Mucosa of descending colon (tissue), 3 donors: ENCODE results near the gene NPAS1. TPM values are rescaled to one million over a fixed set of nuclear protein-coding genes. Genes with fewer than 3 reads are reported as not detected.

Source experiments
- ATAC-seq: fragments of 200-7000 bp; cut with Tn5 transposase; one replicate; pipeline ENCODE4 v1.9.1; 2020; ENCODE audit warnings: mild to moderate bottlenecking, moderate library complexity
- DNase-seq, 3 donors: peaks; one replicate each; pipeline ENCODE4 v3.0.0-alpha.2; 2020
- H3K36me3 ChIP-seq: fragments of 200-600 bp; one replicate; pipeline ENCODE4 v1.8.0; 2021; ENCODE audit warnings: low read depth, mild to moderate bottlenecking
- H3K4me1 ChIP-seq: fragments of 200-600 bp; one replicate; pipeline ENCODE4 v1.8.0; 2021; ENCODE audit warnings: low read depth, mild to moderate bottlenecking
- H3K4me3 ChIP-seq: fragments of 200-600 bp; one replicate; pipeline ENCODE4 v1.8.0; 2021; ENCODE audit warnings: mild to moderate bottlenecking
- H3K9me3 ChIP-seq: fragments of 200-600 bp; one replicate; pipeline ENCODE4 v1.8.0; 2021; ENCODE audit warnings: mild to moderate bottlenecking
- intact Hi-C, 2 donors: fragments of 100-400 bp; cut with DNase I in 1 of 2; cut with micrococcal nuclease in 1 of 2; formaldehyde crosslinking; loops; one replicate each; pipeline versions ENCODE4 v1.11.0 to v1.11.1; 2022; cut with DNase I, micrococcal nuclease
- total RNA-seq, 3 donors: library from RNA; stranded (reverse); fragmentation: NEBNext Ultra II Directional in 2 of 3; extraction: Animal tissue kit (Norgen Biotek cat#: 25700) in 2 of 3; gene quantifications; one replicate each; pipeline versions ENCODE4 v1.2.1 to v1.2.4, GENCODE V29; 2021 to 2023
- TF ChIP-seq, protein P1 (sequence below): fragments of 200-600 bp; IDR thresholded peaks from one replicate; pipeline ENCODE4 v1.8.0; 2022; ENCODE audit warnings: antibody characterized with exemption, mild to moderate bottlenecking
- donor health status: DM: no; HTN: no; CAD: no; lungs with moderate emphysema.
- donor health status: DM: no; HTN: no; CAD: no.
- donor health status: DM: no; HTN: yes; CAD: no.

Gene NPAS1
- total RNA-seq, 3 donors from 2014 or later = 0.31 to 1.1 TPM; not detected in 1

DNA sequence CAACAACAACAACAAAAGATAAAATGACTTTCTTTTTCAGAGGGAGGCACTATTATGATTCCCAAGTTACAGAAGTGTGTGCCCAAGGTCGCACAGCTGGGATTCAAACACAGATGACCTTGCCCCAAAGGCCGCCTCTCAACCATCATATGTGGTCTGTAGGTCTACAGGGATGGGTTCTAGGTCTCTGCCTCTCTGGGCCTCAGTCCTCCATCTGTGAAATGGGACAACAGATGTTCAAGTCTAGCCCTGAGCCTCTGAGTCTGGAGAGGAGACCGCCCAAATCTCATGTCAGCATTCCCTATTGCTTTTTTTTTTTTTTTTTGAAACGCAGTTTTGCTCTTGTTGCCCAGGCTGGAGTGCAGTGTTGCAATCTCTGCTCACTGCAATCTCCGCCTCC, 4.9 kb downstream of the NPAS1 start:
- no peaks in the 10 kb centered on the region for H3K9me3 ChIP-seq
- DNase-seq (no peak), ATAC-seq (no peak)
- intact Hi-C loops = no loop called here
- TF ChIP-seq, protein P1, sequence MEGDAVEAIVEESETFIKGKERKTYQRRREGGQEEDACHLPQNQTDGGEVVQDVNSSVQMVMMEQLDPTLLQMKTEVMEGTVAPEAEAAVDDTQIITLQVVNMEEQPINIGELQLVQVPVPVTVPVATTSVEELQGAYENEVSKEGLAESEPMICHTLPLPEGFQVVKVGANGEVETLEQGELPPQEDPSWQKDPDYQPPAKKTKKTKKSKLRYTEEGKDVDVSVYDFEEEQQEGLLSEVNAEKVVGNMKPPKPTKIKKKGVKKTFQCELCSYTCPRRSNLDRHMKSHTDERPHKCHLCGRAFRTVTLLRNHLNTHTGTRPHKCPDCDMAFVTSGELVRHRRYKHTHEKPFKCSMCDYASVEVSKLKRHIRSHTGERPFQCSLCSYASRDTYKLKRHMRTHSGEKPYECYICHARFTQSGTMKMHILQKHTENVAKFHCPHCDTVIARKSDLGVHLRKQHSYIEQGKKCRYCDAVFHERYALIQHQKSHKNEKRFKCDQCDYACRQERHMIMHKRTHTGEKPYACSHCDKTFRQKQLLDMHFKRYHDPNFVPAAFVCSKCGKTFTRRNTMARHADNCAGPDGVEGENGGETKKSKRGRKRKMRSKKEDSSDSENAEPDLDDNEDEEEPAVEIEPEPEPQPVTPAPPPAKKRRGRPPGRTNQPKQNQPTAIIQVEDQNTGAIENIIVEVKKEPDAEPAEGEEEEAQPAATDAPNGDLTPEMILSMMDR = no peak
- no peaks in the 10 kb centered on the region for H3K36me3 ChIP-seq
- H3K4me3 ChIP-seq = no peak overlapping the region
- peaks cover 21% of the 10 kb centered on the region for H3K4me1 ChIP-seq

DNA sequence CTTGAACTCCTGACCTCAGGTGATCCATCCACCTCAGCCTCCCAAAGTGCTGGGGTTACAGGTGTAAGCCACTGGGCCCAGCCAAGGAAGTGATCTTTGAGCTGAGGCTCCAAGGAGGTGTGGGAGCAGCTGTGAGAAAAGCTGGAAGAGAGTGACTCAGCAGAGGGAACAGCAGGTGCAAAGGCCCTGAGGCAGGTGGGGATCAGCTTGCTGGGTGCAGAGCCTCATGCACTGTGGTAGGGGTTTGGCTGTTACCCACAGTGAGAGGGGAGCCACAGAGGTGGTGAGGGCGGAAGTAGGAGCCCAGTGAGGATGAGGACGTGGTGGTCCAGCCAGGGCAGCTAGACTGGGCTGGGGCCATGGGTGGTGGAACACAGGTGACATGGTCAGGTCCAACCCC, 6.5 kb downstream of the NPAS1 start:
- no peaks in the 10 kb centered on the region for H3K9me3 ChIP-seq
- TF ChIP-seq, protein P1 = no peak
- intact Hi-C loops = no loop called here
- no peak for ATAC-seq
- no peak for DNase-seq
- H3K36me3 ChIP-seq = no peaks in the 10 kb centered on the region
- peaks cover 7% of the 10 kb centered on the region for H3K4me1 ChIP-seq
- H3K4me3 ChIP-seq = no peak overlapping the region

DNA sequence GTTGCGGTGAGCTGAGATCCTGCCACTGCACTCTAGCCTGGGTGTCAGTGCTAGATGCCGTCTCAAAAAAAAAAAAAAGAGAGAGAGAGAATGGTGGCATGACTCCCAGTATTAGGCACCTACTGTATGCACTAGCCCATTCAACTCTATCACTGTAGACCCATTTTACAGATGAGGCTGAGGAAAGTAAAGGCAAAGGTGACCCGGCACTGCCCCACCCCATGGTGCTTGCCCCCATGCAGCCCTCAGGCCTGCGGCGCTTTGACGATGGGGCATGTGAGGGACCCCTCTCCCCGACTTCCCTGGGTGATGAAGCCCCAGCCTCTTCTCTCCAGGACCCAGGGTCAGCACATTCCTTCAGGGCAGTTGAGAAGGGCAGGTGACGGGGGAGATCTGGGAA, 7.3 kb downstream of the NPAS1 start:
- DNase-seq (no peak), ATAC-seq (no peak)
- Histone ChIP-seq H3K4me1 (no peaks in the 10 kb centered on the region), H3K4me3 (no peak overlapping the region), H3K36me3 (no peaks in the 10 kb centered on the region), H3K9me3 (no peaks in the 10 kb centered on the region)
- TF ChIP-seq, protein P1 = no peak
- intact Hi-C loops = no loop called here

DNA sequence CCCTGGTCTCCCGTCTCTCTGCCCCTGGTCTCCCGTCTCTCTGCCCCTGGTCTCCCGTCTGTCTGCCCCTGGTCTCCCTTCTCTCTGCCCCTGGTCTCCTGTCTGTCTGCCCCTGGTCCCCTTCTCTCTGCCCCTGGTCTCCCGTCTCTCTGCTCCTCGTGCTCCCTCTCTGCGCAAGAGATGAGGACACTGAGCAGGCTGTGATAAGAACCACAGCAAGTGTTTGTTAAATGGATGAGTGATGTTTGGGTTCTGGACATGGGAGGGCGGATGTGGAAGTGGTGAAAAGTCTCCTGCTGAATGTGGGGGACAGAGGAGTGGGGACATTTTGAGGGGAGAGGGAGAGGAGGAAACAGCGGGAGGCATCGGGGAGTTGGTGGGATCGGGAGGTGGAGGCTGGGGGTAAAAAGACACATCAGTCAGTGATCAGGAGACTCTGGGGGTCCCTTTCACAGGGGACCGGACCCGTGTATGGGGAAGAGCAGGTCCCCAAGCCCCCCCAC, 8.0 kb downstream of the NPAS1 start:
- Histone ChIP-seq H3K4me3 (no peak overlapping the region), H3K4me1 (no peaks in the 10 kb centered on the region), H3K36me3 (no peaks in the 10 kb centered on the region), H3K9me3 (no peaks in the 10 kb centered on the region)
- intact Hi-C loops = no loop called here
- TF ChIP-seq, protein P1 = no peak
- ATAC-seq (no peak), DNase-seq (no peak)

DNA sequence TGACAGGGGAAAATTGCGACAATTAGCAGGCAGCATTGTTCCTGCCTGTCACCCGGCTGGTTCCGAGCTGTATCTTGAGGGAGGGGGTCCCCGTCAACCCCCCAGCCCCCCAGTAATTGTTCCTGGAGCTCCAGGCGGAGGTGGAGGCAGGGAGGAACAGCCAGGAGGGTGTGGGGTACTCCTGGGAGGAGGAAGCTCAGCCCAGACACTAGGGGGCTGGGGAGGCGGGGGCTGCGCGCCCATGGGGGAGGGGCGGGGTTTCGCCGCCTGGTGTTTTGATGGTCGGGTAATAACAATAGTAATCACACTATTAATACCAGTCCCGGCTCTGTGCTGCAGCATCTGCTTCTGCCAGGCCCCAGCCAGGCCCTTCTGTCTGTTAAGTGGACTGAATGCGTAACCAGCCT, 8.6 kb downstream of the NPAS1 start:
- Histone ChIP-seq H3K4me3 (no peak overlapping the region), H3K4me1 (no peaks in the 10 kb centered on the region), H3K36me3 (no peaks in the 10 kb centered on the region), H3K9me3 (no peaks in the 10 kb centered on the region)
- DNase-seq (no peak), ATAC-seq (no peak)
- intact Hi-C loops = no loop called here
- TF ChIP-seq, protein P1 = no peak
